ENCODE results near the gene SUSD6. TPM values are rescaled to one million over a fixed set of nuclear protein-coding genes. Genes with fewer than 3 reads are reported as not detected.

The SUSD6 gene
- total and polyA plus RNA-seq, 2 experiments from 2014 or later, result 2.8 to 3.4 TPM

DNA sequence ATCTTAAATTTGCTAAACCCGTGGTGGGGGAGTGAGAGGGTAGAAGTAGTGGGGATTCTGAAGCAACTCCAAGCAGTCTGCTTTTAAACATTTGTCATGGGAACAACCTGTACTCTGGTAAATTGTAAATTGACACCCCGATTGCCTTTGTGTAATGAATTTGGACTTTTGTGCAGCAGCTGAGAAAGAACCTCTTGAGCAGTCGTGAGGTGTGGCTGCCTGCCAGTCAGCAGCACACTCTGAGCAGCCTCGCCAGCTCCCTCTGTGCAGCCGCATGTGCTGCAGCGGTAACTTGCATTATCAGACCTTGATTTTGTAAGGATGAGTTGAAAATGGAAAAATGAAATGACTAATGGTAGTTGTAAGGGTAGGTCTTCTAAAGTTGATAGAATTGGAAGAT, 74.3 kb downstream of the SUSD6 start (continued):
- TF ChIP-seq STAT1 (IDR thresholded peaks at IDR 0.05; ENCODE audit: unreplicated experiment) (no peak), NANOG (IDR thresholded peaks at IDR 0.05; ENCODE audit: borderline replicate concordance) (no peak), EZH2 (IDR thresholded peaks at IDR 0.05; ENCODE audit: low read depth, unreplicated experiment) (no peak), CTCF (conservative IDR thresholded peaks at IDR 0.05; ENCODE audit: low read depth in 2 of 2) (no peak)

GRCh38 chr14:69687606-69688298, 76.4 kb downstream of the SUSD6 start:
- DNase-seq (ENCODE audit: low spot score) (no peak), ATAC-seq (no peak)
- Histone ChIP-seq H3K9me2 (ENCODE audit: insufficient read depth) (no peaks in the 10 kb centered on the region), H3K27me3 (ENCODE audit: insufficient read depth) (no peaks in the 10 kb centered on the region), H2AFZ (no peak overlapping the region), H3K36me3 (ENCODE audit: insufficient read depth) (no peaks in the 10 kb centered on the region), H3F3A (replicated peaks; ENCODE audit: low read depth) (no peaks in the 10 kb centered on the region), H3K4me1 (ENCODE audit: insufficient read depth) (no peaks in the 10 kb centered on the region), H3K27ac (ENCODE audit: low read depth) (no peak overlapping the region), H3K4me2 (no peak overlapping the region), H3K4me3 (no peak overlapping the region), H4K20me1 (replicated peaks; ENCODE audit: insufficient read depth) (no peaks in the 10 kb centered on the region), H3K79me2 (replicated peaks; ENCODE audit: insufficient read depth) (no peaks in the 10 kb centered on the region)
- H3K36me3 Mint-ChIP-seq (ENCODE audit: low read depth), result no peaks in the 10 kb centered on the region
- H3K4me3 Mint-ChIP-seq, result no peak overlapping the region
- no peaks in the 10 kb centered on the region for H3K9me3 Mint-ChIP-seq
- H3K4me1 Mint-ChIP-seq, result peaks cover 17% of the 10 kb centered on the region
- H3K27me3 Mint-ChIP-seq (ENCODE audit: insufficient read depth, low read depth, poor library complexity), result peaks cover 5% of the 10 kb centered on the region
- H3K27ac Mint-ChIP-seq, result no peak overlapping the region
- TF ChIP-seq EZH2 (IDR thresholded peaks at IDR 0.05; ENCODE audit: low read depth, unreplicated experiment) (no peak), EZH2phosphoT487 (IDR thresholded peaks at IDR 0.05; ENCODE audit: unreplicated experiment) (no peak), JUNB (IDR thresholded peaks at IDR 0.05; ENCODE audit: unreplicated experiment) (no peak), NANOG (IDR thresholded peaks at IDR 0.05; ENCODE audit: borderline replicate concordance) (no peak), POLR2AphosphoS5 (IDR thresholded peaks at IDR 0.05; ENCODE audit: low read depth) (no peak), ZNF462 (CRISPR knock-in tag; IDR thresholded peaks at IDR 0.05) (no peak), ZNF114 (CRISPR knock-in tag; IDR thresholded peaks at IDR 0.05) (no peak), STAT1 (IDR thresholded peaks at IDR 0.05; ENCODE audit: unreplicated experiment) (no peak)
- TF ChIP-seq, protein P1, sequence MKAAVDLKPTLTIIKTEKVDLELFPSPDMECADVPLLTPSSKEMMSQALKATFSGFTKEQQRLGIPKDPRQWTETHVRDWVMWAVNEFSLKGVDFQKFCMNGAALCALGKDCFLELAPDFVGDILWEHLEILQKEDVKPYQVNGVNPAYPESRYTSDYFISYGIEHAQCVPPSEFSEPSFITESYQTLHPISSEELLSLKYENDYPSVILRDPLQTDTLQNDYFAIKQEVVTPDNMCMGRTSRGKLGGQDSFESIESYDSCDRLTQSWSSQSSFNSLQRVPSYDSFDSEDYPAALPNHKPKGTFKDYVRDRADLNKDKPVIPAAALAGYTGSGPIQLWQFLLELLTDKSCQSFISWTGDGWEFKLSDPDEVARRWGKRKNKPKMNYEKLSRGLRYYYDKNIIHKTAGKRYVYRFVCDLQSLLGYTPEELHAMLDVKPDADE (IDR thresholded peaks at IDR 0.05), result no peak
- TF ChIP-seq, protein P2, sequence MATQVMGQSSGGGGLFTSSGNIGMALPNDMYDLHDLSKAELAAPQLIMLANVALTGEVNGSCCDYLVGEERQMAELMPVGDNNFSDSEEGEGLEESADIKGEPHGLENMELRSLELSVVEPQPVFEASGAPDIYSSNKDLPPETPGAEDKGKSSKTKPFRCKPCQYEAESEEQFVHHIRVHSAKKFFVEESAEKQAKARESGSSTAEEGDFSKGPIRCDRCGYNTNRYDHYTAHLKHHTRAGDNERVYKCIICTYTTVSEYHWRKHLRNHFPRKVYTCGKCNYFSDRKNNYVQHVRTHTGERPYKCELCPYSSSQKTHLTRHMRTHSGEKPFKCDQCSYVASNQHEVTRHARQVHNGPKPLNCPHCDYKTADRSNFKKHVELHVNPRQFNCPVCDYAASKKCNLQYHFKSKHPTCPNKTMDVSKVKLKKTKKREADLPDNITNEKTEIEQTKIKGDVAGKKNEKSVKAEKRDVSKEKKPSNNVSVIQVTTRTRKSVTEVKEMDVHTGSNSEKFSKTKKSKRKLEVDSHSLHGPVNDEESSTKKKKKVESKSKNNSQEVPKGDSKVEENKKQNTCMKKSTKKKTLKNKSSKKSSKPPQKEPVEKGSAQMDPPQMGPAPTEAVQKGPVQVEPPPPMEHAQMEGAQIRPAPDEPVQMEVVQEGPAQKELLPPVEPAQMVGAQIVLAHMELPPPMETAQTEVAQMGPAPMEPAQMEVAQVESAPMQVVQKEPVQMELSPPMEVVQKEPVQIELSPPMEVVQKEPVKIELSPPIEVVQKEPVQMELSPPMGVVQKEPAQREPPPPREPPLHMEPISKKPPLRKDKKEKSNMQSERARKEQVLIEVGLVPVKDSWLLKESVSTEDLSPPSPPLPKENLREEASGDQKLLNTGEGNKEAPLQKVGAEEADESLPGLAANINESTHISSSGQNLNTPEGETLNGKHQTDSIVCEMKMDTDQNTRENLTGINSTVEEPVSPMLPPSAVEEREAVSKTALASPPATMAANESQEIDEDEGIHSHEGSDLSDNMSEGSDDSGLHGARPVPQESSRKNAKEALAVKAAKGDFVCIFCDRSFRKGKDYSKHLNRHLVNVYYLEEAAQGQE (IDR thresholded peaks at IDR 0.05; ENCODE audit: unreplicated experiment), result no peak

Measured in GM23338 (cell line).